ENCODE results near the gene LRRC52. TPM values are rescaled to one million over a fixed set of nuclear protein-coding genes. Genes with fewer than 3 reads are reported as not detected.

The LRRC52 gene, protein sequence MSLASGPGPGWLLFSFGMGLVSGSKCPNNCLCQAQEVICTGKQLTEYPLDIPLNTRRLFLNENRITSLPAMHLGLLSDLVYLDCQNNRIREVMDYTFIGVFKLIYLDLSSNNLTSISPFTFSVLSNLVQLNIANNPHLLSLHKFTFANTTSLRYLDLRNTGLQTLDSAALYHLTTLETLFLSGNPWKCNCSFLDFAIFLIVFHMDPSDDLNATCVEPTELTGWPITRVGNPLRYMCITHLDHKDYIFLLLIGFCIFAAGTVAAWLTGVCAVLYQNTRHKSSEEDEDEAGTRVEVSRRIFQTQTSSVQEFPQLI
- total RNA-seq: not detected

DNA sequence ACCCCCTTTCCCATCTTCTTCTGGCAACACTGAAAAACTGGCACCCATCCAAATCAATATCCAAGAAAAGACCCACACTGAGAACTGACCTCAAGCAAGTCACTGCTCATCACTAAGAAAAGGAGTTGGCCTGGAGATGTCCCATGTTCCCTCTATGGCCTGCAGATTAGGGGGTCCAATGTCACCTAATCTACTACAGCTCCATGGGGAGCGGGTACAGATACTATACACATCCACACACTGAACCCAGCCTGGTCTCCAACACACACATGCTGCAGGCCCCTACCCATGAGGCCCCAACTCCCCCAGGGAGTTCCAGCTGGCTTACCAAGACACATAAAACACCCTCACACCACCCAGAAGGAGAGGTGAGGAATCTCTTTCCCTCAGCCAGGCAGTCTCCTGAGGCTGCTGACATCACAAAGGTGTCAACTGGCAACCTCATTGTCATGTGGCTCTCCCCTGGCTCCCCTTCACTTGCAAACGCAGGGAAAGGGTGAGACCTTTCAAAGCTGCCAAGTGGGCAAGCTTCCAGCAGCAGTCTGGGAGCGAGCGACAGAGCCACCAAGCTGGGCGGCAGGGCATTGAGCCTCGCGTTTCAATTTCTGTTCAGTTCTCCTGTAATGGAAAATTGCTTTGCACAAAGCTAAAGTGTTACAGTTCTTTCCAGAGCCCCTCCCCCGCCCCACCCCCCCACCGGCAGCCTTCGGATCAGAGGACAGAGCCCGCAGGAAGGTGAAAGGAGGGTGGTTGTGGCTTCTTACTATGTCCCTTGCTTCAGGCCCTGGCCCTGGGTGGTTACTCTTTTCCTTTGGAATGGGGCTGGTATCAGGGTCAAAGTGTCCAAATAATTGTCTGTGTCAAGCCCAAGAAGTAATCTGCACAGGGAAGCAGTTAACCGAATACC is at the start of gene LRRC52:
TSS of gene LRRC52 (plus strand) at position 469 of the 907 bp plus-strand sequence. CDS start at position 766, 297 bp downstream.

Other genes starting within 250 kb of the LRRC52 start
- gene LMX1A, start 187.3 kb upstream of the LRRC52 start, total RNA-seq: 3.7 TPM
- gene RXRG, start 98.9 kb upstream of the LRRC52 start, total RNA-seq: 70.8 TPM
- gene MGST3, start 87.2 kb downstream of the LRRC52 start, total RNA-seq: 236 TPM
- 64.1 TPM for gene ALDH9A1, start 154.6 kb downstream of the LRRC52 start, total RNA-seq
- gene TMCO1, start 224.9 kb downstream of the LRRC52 start, total RNA-seq: 64.1 TPM